SK-N-SH treated with all-trans-retinoic acid at 6 μM for 48 hours (cell line): Measurements from ENCODE around the gene PEX11G.

Source experiments
- ATAC-seq: fragments of 200-7000 bp; cut with Tn5 transposase; 3 replicates; pipeline ENCODE4 v1.9.1; 2020; ENCODE audit warnings: mild to moderate bottlenecking, moderate library complexity
- ARNTL ChIP-seq: fragments of 450-650 bp; formaldehyde crosslinking; IDR thresholded peaks from 2 replicates; pipeline ENCODE4 v1.5.0; 2020; ENCODE audit warnings: low read depth, mild to moderate bottlenecking, moderate library complexity, borderline replicate concordance
- BACH2 ChIP-seq: fragments of 250-450 bp; sonication (Bioruptor Pico); IDR thresholded peaks from 2 replicates; pipeline ENCODE4 v1.9.0; 2021; ENCODE audit warnings: mild to moderate bottlenecking, borderline replicate concordance
- CREB5 ChIP-seq: fragments of 250-450 bp; sonication (Bioruptor Pico); IDR thresholded peaks from 2 replicates; pipeline ENCODE4 v1.5.1; 2020; ENCODE audit warnings: low read depth, mild to moderate bottlenecking, moderate library complexity
- CSDC2 ChIP-seq: fragments of 250-450 bp; sonication (Bioruptor Pico); IDR thresholded peaks from 2 replicates; pipeline ENCODE4 v1.5.0; 2020; ENCODE audit warnings: mild to moderate bottlenecking, moderate library complexity
- ESRRG ChIP-seq: fragments of 250-450 bp; sonication (Bioruptor Pico); IDR thresholded peaks from 2 replicates; pipeline ENCODE4 v1.6.1; 2021; ENCODE audit warnings: mild to moderate bottlenecking
- GLIS3 ChIP-seq: fragments of 250-450 bp; sonication (Bioruptor Pico); IDR thresholded peaks from 2 replicates; pipeline ENCODE4 v1.5.0; 2020; ENCODE audit warnings: mild to moderate bottlenecking, moderate library complexity
- ISL1 ChIP-seq: fragments of 250-450 bp; sonication (Bioruptor Pico); IDR thresholded peaks from 2 replicates; pipeline ENCODE4 v2.1.2; 2022; ENCODE audit warnings: mild to moderate bottlenecking, moderate library complexity
- OSR1 ChIP-seq: fragments of 250-450 bp; sonication (Bioruptor Pico); IDR thresholded peaks from 2 replicates; pipeline ENCODE4 v1.8.0; 2022; ENCODE audit warnings: moderate library complexity, mild to moderate bottlenecking, inconsistent platforms
- PATZ1 ChIP-seq: fragments of 250-450 bp; sonication (Bioruptor Pico); IDR thresholded peaks from 2 replicates; pipeline ENCODE4 v1.8.0; 2020; ENCODE audit warnings: mild to moderate bottlenecking, moderate library complexity, borderline replicate concordance
- POU6F1 ChIP-seq: fragments of 250-450 bp; sonication (Bioruptor Pico); IDR thresholded peaks from 2 replicates; pipeline ENCODE4 v1.8.0; 2021; ENCODE audit warnings: low read depth, mild to moderate bottlenecking, moderate library complexity, borderline replicate concordance
- PPARA ChIP-seq: fragments of 250-450 bp; sonication (Bioruptor Pico); IDR thresholded peaks from 2 replicates; pipeline ENCODE4 v1.5.0; 2020; ENCODE audit warnings: mild to moderate bottlenecking, borderline replicate concordance
- RARB ChIP-seq: fragments of 250-450 bp; sonication (Bioruptor Pico); IDR thresholded peaks from 2 replicates; pipeline ENCODE4 v1.8.0; 2021; ENCODE audit warnings: mild to moderate bottlenecking, moderate library complexity
- SNAI2 ChIP-seq: fragments of 250-450 bp; sonication (Bioruptor Pico); IDR thresholded peaks from 2 replicates; pipeline ENCODE4 v1.5.0; 2020; ENCODE audit warnings: mild to moderate bottlenecking, moderate library complexity
- TCF4 ChIP-seq: fragments of 250-450 bp; sonication (Bioruptor Pico); IDR thresholded peaks from 2 replicates; pipeline ENCODE4 v1.8.0; 2021; ENCODE audit warnings: mild to moderate bottlenecking, moderate library complexity, borderline replicate concordance
- TOX ChIP-seq: fragments of 250-450 bp; sonication (Bioruptor Pico); IDR thresholded peaks from 2 replicates; pipeline ENCODE4 v1.8.0; 2021; ENCODE audit warnings: mild to moderate bottlenecking, moderate library complexity, borderline replicate concordance
- TSHZ2 ChIP-seq: fragments of 250-450 bp; sonication (Bioruptor Pico); IDR thresholded peaks from 2 replicates; pipeline ENCODE4 v1.5.0; 2020; ENCODE audit warnings: mild to moderate bottlenecking, moderate library complexity
- ZFP3 ChIP-seq: fragments of 250-450 bp; sonication (Bioruptor Pico); IDR thresholded peaks from 2 replicates; pipeline ENCODE4 v1.5.0; 2020; ENCODE audit warnings: mild to moderate bottlenecking, moderate library complexity
- ZFP30 ChIP-seq: fragments of 450-650 bp; formaldehyde crosslinking; IDR thresholded peaks from 2 replicates; pipeline ENCODE4 v1.5.0; 2022; ENCODE audit warnings: mild to moderate bottlenecking, moderate library complexity
- ZNF565 ChIP-seq: fragments of 450-650 bp; formaldehyde crosslinking; conservative IDR thresholded peaks from 2 replicates; pipeline ENCODE4 v1.5.0; 2020; ENCODE audit warnings: low read depth, mild to moderate bottlenecking, moderate library complexity
- ZNF70 ChIP-seq: fragments of 450-650 bp; formaldehyde crosslinking; IDR thresholded peaks from 2 replicates; pipeline ENCODE4 v1.5.0; 2020; ENCODE audit warnings: mild to moderate bottlenecking, moderate library complexity
- ZNF8 ChIP-seq: fragments of 450-650 bp; formaldehyde crosslinking; IDR thresholded peaks from 2 replicates; pipeline ENCODE4 v1.5.0; 2020; ENCODE audit warnings: mild to moderate bottlenecking, moderate library complexity

PEX11G gene

GRCh38 chr19:7445104-7445503 is 43.7 kb downstream of the PEX11G start:
- TF ChIP-seq TSHZ2 (CRISPR knock-in tag) (no peak), TCF4 (CRISPR knock-in tag) (no peak), SNAI2 (CRISPR knock-in tag) (no peak), ZNF8 (CRISPR knock-in tag) (no peak), ZFP3 (CRISPR knock-in tag) (no peak), ZFP30 (CRISPR knock-in tag) (no peak), PATZ1 (CRISPR knock-in tag) (no peak), ZNF565 (no peak), ISL1 (CRISPR knock-in tag) (no peak), CREB5 (CRISPR knock-in tag) (no peak), ARNTL (CRISPR knock-in tag) (no peak), RARB (CRISPR knock-in tag) (no peak), OSR1 (CRISPR knock-in tag) (no peak), ESRRG (no peak), BACH2 (CRISPR knock-in tag) (no peak), GLIS3 (CRISPR knock-in tag) (no peak), ZNF70 (CRISPR knock-in tag) (no peak), CSDC2 (CRISPR knock-in tag) (no peak), POU6F1 (no peak), PPARA (CRISPR knock-in tag) (no peak)
- ATAC-seq, result no peak

GRCh38 chr19:7444042-7444441 is 44.8 kb downstream of the PEX11G start:
- no peak for ATAC-seq

GRCh38 chr19:7442423-7442822 is 46.4 kb downstream of the PEX11G start:
- TF ChIP-seq ZNF8 (CRISPR knock-in tag), result no peak
- no peak for TF ChIP-seq ZFP3 (CRISPR knock-in tag)
- no peak for TF ChIP-seq OSR1 (CRISPR knock-in tag)
- no peak for TF ChIP-seq ESRRG
- TF ChIP-seq CSDC2 (CRISPR knock-in tag), result no peak
- TF ChIP-seq, all 23 proteins: peak for 0
- ATAC-seq, result no peak

More at GRCh38 chr19:7444042-7444441, 44.8 kb downstream of the PEX11G start:
- TF ChIP-seq PPARA (CRISPR knock-in tag) (no peak), ARNTL (CRISPR knock-in tag) (no peak), ESRRG (no peak), ZFP30 (CRISPR knock-in tag) (no peak), ZFP3 (CRISPR knock-in tag) (no peak), RARB (CRISPR knock-in tag) (no peak), TCF4 (CRISPR knock-in tag) (no peak), ZNF8 (CRISPR knock-in tag) (no peak), BACH2 (CRISPR knock-in tag) (no peak), TOX (CRISPR knock-in tag) (no peak)
